HEK293 (cell line): Measurements from ENCODE around the gene CMKLR1.
A peak's percentile ranks its signal among the peaks of the same experiment; 100 is the strongest.

Experiments
- CTCF ChIA-PET: fragments of 350-600 bp; formaldehyde crosslinking; extraction: SDS; loops from one replicate; lab custom pipeline; 2021; ENCODE audit warnings: antibody characterized with exemption; lab: Yijun Ruan, JAX
- POLR2A ChIA-PET: fragments of 300-600 bp; formaldehyde crosslinking; extraction: SDS; loops from one replicate; lab custom pipeline; 2020; ENCODE audit warnings: antibody characterized with exemption, inconsistent platforms; lab: Yijun Ruan, JAX
- H3K27ac ChIP-seq: fragments of 200-500 bp; sonication (Bioruptor generic); 2 replicates; pipeline ENCODE4 v1.5.1; 2014; ENCODE audit warnings: low read depth, low read length, control low read depth, inconsistent platforms; ENCODE audit errors: extremely low read depth
- H3K36me3 ChIP-seq, 2 experiments: fragments of 200-500 bp in 1 of 2; sonication (Bioruptor generic) in 1 of 2; 1 replicate in 1 of 2; 2 replicates in 1 of 2; pipeline ENCODE4 v1.5.1; 2014 to 2017; ENCODE audit warnings: inconsistent platforms in 2 of 2, low read length in 2 of 2; ENCODE audit not compliant: control insufficient read depth in 2 of 2, insufficient read depth in 1 of 2
- H3K4me1 ChIP-seq: fragments of 200-500 bp; sonication (Bioruptor generic); 2 replicates; pipeline ENCODE4 v1.5.1; 2014; ENCODE audit warnings: mild to moderate bottlenecking, low read length, inconsistent platforms; ENCODE audit not compliant: control insufficient read depth, insufficient read depth
- H3K4me3 ChIP-seq: 2 replicates; pipeline ENCODE4 v1.5.1; 2011; ENCODE audit warnings: low read depth, mild to moderate bottlenecking, control low read depth, low read length, moderate library complexity
- H3K9me3 ChIP-seq: fragments of 200-500 bp; sonication (Bioruptor generic); 2 replicates; pipeline ENCODE4 v1.5.1; 2014; ENCODE audit warnings: low read depth, low read length, inconsistent platforms; ENCODE audit not compliant: control insufficient read depth, insufficient read depth
- GFI1B ChIP-seq: fragments of 450-650 bp; formaldehyde crosslinking; IDR thresholded peaks from 2 replicates; pipeline ENCODE4 v1.5.1; 2016; ENCODE audit warnings: missing biosample characterization, missing genetic modification characterization
- HIC1 ChIP-seq: fragments of 450-650 bp; formaldehyde crosslinking; IDR thresholded peaks from 2 replicates; pipeline ENCODE4 v1.5.1; 2016; ENCODE audit warnings: missing biosample characterization, missing genetic modification characterization
- KLF10 ChIP-seq: fragments of 450-650 bp; IDR thresholded peaks from 2 replicates; pipeline ENCODE4 v1.5.1; 2018; ENCODE audit warnings: missing biosample characterization, mild to moderate bottlenecking, missing genetic modification characterization
- KLF17 ChIP-seq: fragments of 450-650 bp; formaldehyde crosslinking; IDR thresholded peaks from 2 replicates; pipeline ENCODE4 v1.5.1; 2016; ENCODE audit warnings: missing biosample characterization, missing genetic modification characterization
- PBX3 ChIP-seq: sonication (generic); formaldehyde crosslinking; IDR thresholded peaks from 2 replicates; pipeline ENCODE4 v1.8.1; 2022; ENCODE audit warnings: mild to moderate bottlenecking, moderate library complexity, missing genetic modification reagents
- PRDM1 ChIP-seq: fragments of 450-650 bp; formaldehyde crosslinking; IDR thresholded peaks from 2 replicates; pipeline ENCODE4; 2016; ENCODE audit warnings: missing biosample characterization, missing genetic modification characterization
- REPIN1 ChIP-seq: fragments of 450-650 bp; formaldehyde crosslinking; IDR thresholded peaks from 2 replicates; pipeline ENCODE4 v1.5.1; 2017; ENCODE audit warnings: missing biosample characterization, missing genetic modification characterization, low read depth
- ZBTB48 ChIP-seq: fragments of 450-650 bp; formaldehyde crosslinking; IDR thresholded peaks from 2 replicates; pipeline ENCODE4 v1.5.1; 2016; ENCODE audit warnings: missing biosample characterization, missing genetic modification characterization
- ZFP69B ChIP-seq: fragments of 450-650 bp; formaldehyde crosslinking; IDR thresholded peaks from 2 replicates; pipeline ENCODE4 v1.5.1; 2016; ENCODE audit warnings: missing biosample characterization, missing genetic modification characterization
- ZNF26 ChIP-seq: fragments of 450-650 bp; formaldehyde crosslinking; IDR thresholded peaks from 2 replicates; pipeline ENCODE4 v1.5.1; 2016; ENCODE audit warnings: missing biosample characterization, missing genetic modification characterization
- ZNF292 ChIP-seq: fragments of 450-650 bp; formaldehyde crosslinking; IDR thresholded peaks from 2 replicates; pipeline ENCODE4 v1.5.1; 2016; ENCODE audit warnings: low read depth, missing biosample characterization, missing genetic modification characterization, borderline replicate concordance
- ZNF335 ChIP-seq: fragments of 450-650 bp; formaldehyde crosslinking; conservative IDR thresholded peaks from 2 replicates; pipeline ENCODE4 v1.5.1; 2016; ENCODE audit warnings: missing biosample characterization, missing genetic modification characterization
- ZNF366 ChIP-seq: fragments of 450-650 bp; formaldehyde crosslinking; conservative IDR thresholded peaks from 2 replicates; pipeline ENCODE4 v1.5.1; 2016; ENCODE audit warnings: missing biosample characterization, missing genetic modification characterization
- ZNF521 ChIP-seq: fragments of 450-650 bp; formaldehyde crosslinking; IDR thresholded peaks from 2 replicates; pipeline ENCODE4 v1.5.1; 2017; ENCODE audit warnings: missing biosample characterization, mild to moderate bottlenecking, missing genetic modification characterization
- ZNF596 ChIP-seq: fragments of 450-650 bp; IDR thresholded peaks from 2 replicates; pipeline ENCODE4 v1.5.0; 2018; ENCODE audit warnings: missing biosample characterization, mild to moderate bottlenecking, missing genetic modification characterization, moderate library complexity
- ZNF600 ChIP-seq: fragments of 450-650 bp; formaldehyde crosslinking; IDR thresholded peaks from 2 replicates; pipeline ENCODE4 v1.5.1; 2016; ENCODE audit warnings: missing biosample characterization, missing genetic modification characterization
- ZNF610 ChIP-seq: fragments of 450-650 bp; formaldehyde crosslinking; IDR thresholded peaks from 2 replicates; pipeline ENCODE4 v1.5.1; 2016; ENCODE audit warnings: missing biosample characterization, missing genetic modification characterization, borderline replicate concordance
- ZNF670 ChIP-seq: fragments of 450-650 bp; formaldehyde crosslinking; IDR thresholded peaks from 2 replicates; pipeline ENCODE4 v1.5.1; 2016; ENCODE audit warnings: missing biosample characterization, missing genetic modification characterization, low read depth
- ZNF677 ChIP-seq: fragments of 450-650 bp; IDR thresholded peaks from 2 replicates; pipeline ENCODE4 v1.5.0; 2018; ENCODE audit warnings: missing biosample characterization, mild to moderate bottlenecking, missing genetic modification characterization, moderate library complexity
- ZNF747 ChIP-seq: fragments of 450-650 bp; formaldehyde crosslinking; IDR thresholded peaks from 2 replicates; pipeline ENCODE4 v1.5.1; 2016; ENCODE audit warnings: missing biosample characterization, missing genetic modification characterization
- ZNF792 ChIP-seq: fragments of 450-650 bp; formaldehyde crosslinking; IDR thresholded peaks from 2 replicates; pipeline ENCODE4 v1.5.1; 2016; ENCODE audit warnings: missing biosample characterization, missing genetic modification characterization
- ZXDB ChIP-seq: fragments of 450-650 bp; formaldehyde crosslinking; IDR thresholded peaks from 2 replicates; pipeline ENCODE4 v1.5.1; 2016; ENCODE audit warnings: missing biosample characterization, missing genetic modification characterization
- TF ChIP-seq, protein P1 (sequence below): fragments of 450-650 bp; formaldehyde crosslinking; IDR thresholded peaks from 2 replicates; pipeline ENCODE4 v1.5.1; 2016; ENCODE audit warnings: missing biosample characterization, missing genetic modification characterization
- TF ChIP-seq, protein P2 (sequence below): fragments of 450-650 bp; formaldehyde crosslinking; IDR thresholded peaks from 2 replicates; pipeline ENCODE4 v1.5.1; 2017; ENCODE audit warnings: missing biosample characterization, missing genetic modification characterization

Gene CMKLR1

GRCh38 chr12:108277613-108278012, 61.5 kb downstream of the CMKLR1 start:
- TF ChIP-seq ZFP69B (tag by site-specific recombination), result no peak
- no peak for TF ChIP-seq ZNF292 (tag by site-specific recombination)
- peak; percentile 71 for TF ChIP-seq ZNF366 (tag by site-specific recombination)
- no peak for TF ChIP-seq ZXDB (tag by site-specific recombination)
- no peak for TF ChIP-seq ZNF521
- no peak for TF ChIP-seq ZNF335 (tag by site-specific recombination)
- TF ChIP-seq, protein P1, sequence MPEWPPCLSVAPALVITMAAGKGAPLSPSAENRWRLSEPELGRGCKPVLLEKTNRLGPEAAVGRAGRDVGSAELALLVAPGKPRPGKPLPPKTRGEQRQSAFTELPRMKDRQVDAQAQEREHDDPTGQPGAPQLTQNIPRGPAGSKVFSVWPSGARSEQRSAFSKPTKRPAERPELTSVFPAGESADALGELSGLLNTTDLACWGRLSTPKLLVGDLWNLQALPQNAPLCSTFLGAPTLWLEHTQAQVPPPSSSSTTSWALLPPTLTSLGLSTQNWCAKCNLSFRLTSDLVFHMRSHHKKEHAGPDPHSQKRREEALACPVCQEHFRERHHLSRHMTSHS (tag by site-specific recombination), result no peak
- TF ChIP-seq PRDM1 (tag by site-specific recombination), result peak; percentile 98
- TF ChIP-seq ZNF670 (tag by site-specific recombination), result no peak
- TF ChIP-seq REPIN1 (tag by site-specific recombination), result no peak
- no peak for TF ChIP-seq ZNF677 (tag by site-specific recombination)
- TF ChIP-seq, all 188 proteins: peak for 2
- ChIA-PET CTCF (no interaction called here), POLR2A (no interaction called here)
- no peak overlapping the region for H3K4me3 ChIP-seq
- no peaks in the 10 kb centered on the region for H3K36me3 ChIP-seq
- H3K27ac ChIP-seq, result no peak overlapping the region
- no peaks in the 10 kb centered on the region for H3K4me1 ChIP-seq
- no peaks in the 10 kb centered on the region for H3K9me3 ChIP-seq

GRCh38 chr12:108273217-108273616, 65.9 kb downstream of the CMKLR1 start:
- no peak overlapping the region for H3K27ac ChIP-seq
- H3K4me3 ChIP-seq, result no peak overlapping the region
- ChIA-PET CTCF (interaction anchor here (0.6 kb wide), 2 partner anchors 72 to 222 kb away, joined by 3 read pairs; no protein-coding TSS in a partner anchor), POLR2A (no interaction called here)
- H3K9me3 ChIP-seq, result no peaks in the 10 kb centered on the region
- no peaks in the 10 kb centered on the region for H3K36me3 ChIP-seq
- H3K4me1 ChIP-seq, result no peaks in the 10 kb centered on the region
- TF ChIP-seq ZNF26 (no peak), ZNF792 (tag by site-specific recombination) (no peak), PBX3 (CRISPR knock-in tag) (no peak), ZNF677 (tag by site-specific recombination) (no peak), ZBTB48 (tag by site-specific recombination) (no peak), PRDM1 (tag by site-specific recombination) (no peak), HIC1 (tag by site-specific recombination) (no peak), KLF17 (tag by site-specific recombination) (no peak), ZNF596 (tag by site-specific recombination) (no peak), ZNF610 (no peak), ZNF747 (tag by site-specific recombination) (no peak), KLF10 (no peak), ZNF600 (no peak), GFI1B (tag by site-specific recombination) (no peak)
- TF ChIP-seq, protein P2, sequence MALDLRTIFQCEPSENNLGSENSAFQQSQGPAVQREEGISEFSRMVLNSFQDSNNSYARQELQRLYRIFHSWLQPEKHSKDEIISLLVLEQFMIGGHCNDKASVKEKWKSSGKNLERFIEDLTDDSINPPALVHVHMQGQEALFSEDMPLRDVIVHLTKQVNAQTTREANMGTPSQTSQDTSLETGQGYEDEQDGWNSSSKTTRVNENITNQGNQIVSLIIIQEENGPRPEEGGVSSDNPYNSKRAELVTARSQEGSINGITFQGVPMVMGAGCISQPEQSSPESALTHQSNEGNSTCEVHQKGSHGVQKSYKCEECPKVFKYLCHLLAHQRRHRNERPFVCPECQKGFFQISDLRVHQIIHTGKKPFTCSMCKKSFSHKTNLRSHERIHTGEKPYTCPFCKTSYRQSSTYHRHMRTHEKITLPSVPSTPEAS (tag by site-specific recombination), result no peak
